GM21737 (cell line): ENCODE data around the gene KLHDC8A.
"Not testable (repeated sequence)": the region's sequence is repeated elsewhere in the genome, so short reads cannot be mapped to it uniquely, and the experiment has no call there.

Experiments
- ATAC-seq: cut with Tn5 transposase; IDR thresholded peaks from one replicate; pipeline ENCODE4 v1.9.1; 2021; ENCODE audit warnings: mild to moderate bottlenecking, moderate library complexity; ENCODE audit not compliant: unreplicated experiment

Gene KLHDC8A

GRCh38 chr1:205356440-205357139 lies at the start of gene KLHDC8A:
Gene KLHDC8A, minus strand, starts transcription at chr1:205356922. Its CDS starts 13,318 bp downstream, at chr1:205343604.
- ATAC-seq = no peak

GRCh38 chr1:205406252-205406651 lies 49.5 kb upstream of the KLHDC8A start:
- ATAC-seq = not testable (repeated sequence)

GRCh38 chr1:205404484-205404883 lies 47.8 kb upstream of the KLHDC8A start:
- not testable (repeated sequence) for ATAC-seq

- no peak for ATAC-seq
These were observed 41.9 kb upstream of the KLHDC8A start for GRCh38 chr1:205398586-205398985.

GRCh38 chr1:205396967-205397616 lies 40.4 kb upstream of the KLHDC8A start:
- ATAC-seq = no peak

GRCh38 chr1:205395616-205396015 lies 38.9 kb upstream of the KLHDC8A start:
- ATAC-seq = no peak

- ATAC-seq = no peak
These were observed 35.9 kb upstream of the KLHDC8A start for GRCh38 chr1:205392650-205393049.

GRCh38 chr1:205391386-205391785 lies 34.7 kb upstream of the KLHDC8A start:
- ATAC-seq = no peak

- no peak for ATAC-seq
These were observed 31.1 kb upstream of the KLHDC8A start for GRCh38 chr1:205387845-205388244.

GRCh38 chr1:205382990-205383389 lies 26.3 kb upstream of the KLHDC8A start:
- ATAC-seq = not testable (repeated sequence)

- ATAC-seq = no peak
These were observed 25.8 kb upstream of the KLHDC8A start for GRCh38 chr1:205382561-205382960.

GRCh38 chr1:205381305-205381704 lies 24.6 kb upstream of the KLHDC8A start:
- no peak for ATAC-seq

- ATAC-seq = no peak
These were observed 24.2 kb upstream of the KLHDC8A start for GRCh38 chr1:205380882-205381281.

GRCh38 chr1:205379056-205379455 lies 22.3 kb upstream of the KLHDC8A start:
- no peak for ATAC-seq

GRCh38 chr1:205377355-205377754 lies 20.6 kb upstream of the KLHDC8A start:
- ATAC-seq = no peak

GRCh38 chr1:205376739-205377138 lies 20.0 kb upstream of the KLHDC8A start:
- no peak for ATAC-seq

GRCh38 chr1:205375835-205376545 lies 19.3 kb upstream of the KLHDC8A start:
- ATAC-seq = no peak

- no peak for ATAC-seq
These were observed 17.7 kb upstream of the KLHDC8A start for GRCh38 chr1:205374210-205375078.

GRCh38 chr1:205373798-205374175 lies 17.1 kb upstream of the KLHDC8A start:
- ATAC-seq = no peak

GRCh38 chr1:205373022-205373797 lies 16.5 kb upstream of the KLHDC8A start:
- ATAC-seq = no peak
